GM12874 (cell line): ENCODE results near the gene TLK2.

Source experiments
- CTCF ChIP-seq: IDR thresholded peaks from 2 replicates; pipeline ENCODE4 v1.5.1; 2011; ENCODE audit warnings: low read depth, mild to moderate bottlenecking, control low read depth, low read length, moderate library complexity; ENCODE audit not compliant: insufficient read depth

Gene TLK2

GRCh38 chr17:62662855-62663254, 184.2 kb downstream of the TLK2 start:
- TF ChIP-seq CTCF, result no peak
